MG63 (cell line): Measurements from ENCODE around the gene LPP. TPM values are rescaled to one million over a fixed set of nuclear protein-coding genes. Genes with fewer than 3 reads are reported as not detected.

ENCODE experiments used
- DNase-seq: peaks from one replicate; pipeline ENCODE4 v3.0.0-alpha.2; 2020
- H3K27me3 ChIP-seq: fragments of 250-450 bp; sonication (Bioruptor Pico); 2 replicates; pipeline ENCODE4 v1.5.1; 2020; ENCODE audit warnings: mild to moderate bottlenecking, moderate library complexity
- H3K36me3 ChIP-seq: fragments of 250-450 bp; sonication (Bioruptor Pico); 2 replicates; pipeline ENCODE4 v1.5.1; 2020; ENCODE audit warnings: mild to moderate bottlenecking, moderate library complexity
- H3K4me3 ChIP-seq: fragments of 250-450 bp; sonication (Bioruptor Pico); 2 replicates; pipeline ENCODE4 v1.5.1; 2020; ENCODE audit warnings: mild to moderate bottlenecking, moderate library complexity
- H3K9me3 ChIP-seq: fragments of 250-450 bp; sonication (Bioruptor Pico); 2 replicates; pipeline ENCODE4 v1.5.1; 2020; ENCODE audit warnings: mild to moderate bottlenecking, moderate library complexity
- total RNA-seq: library from RNA; depleted of rRNA; stranded (reverse); fragments of >200 nt; shearing (Covaris generic); gene quantifications from 2 replicates; pipeline ENCODE4 v1.2.3, GENCODE V29; 2014; ENCODE audit warnings: low replicate concordance

Gene LPP
- total RNA-seq, 1 experiment from 2014 or later: 7.9 TPM

DNA sequence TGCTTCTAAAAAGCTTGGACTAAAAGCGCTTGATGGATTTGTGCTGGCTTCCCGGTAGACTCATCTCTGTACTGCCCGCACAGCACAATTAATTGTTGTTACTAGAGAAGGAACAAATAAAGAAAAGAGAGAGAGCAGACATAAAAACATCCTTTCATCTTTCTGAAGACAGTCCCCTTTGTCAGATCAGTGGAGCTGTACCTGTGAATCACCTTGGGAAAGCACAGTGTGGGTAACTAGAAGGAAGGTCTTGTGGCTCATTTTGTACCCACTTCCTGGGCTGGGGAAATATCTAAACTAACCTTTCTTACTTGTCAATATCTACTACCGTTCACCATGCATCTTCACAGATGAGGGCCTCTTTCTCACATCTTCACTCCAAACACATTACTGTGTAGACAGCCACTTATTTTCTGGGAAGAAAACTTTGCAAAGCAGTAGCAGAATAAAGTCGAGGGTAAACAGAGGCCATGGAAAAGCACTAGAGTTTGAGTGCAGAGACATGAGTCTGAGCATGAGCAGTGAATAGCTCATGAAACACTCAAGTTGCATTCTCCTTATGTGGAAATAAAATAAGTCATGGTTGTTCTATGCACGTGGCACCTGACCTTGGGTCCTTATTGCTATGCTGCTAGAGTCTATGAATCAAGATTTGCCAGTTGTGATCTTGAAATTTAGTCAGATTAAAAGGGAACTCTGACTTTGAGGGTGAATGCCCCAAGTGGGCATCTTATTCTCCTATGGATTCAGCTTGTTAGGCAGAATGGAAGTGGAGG lies 169.3 kb downstream of the LPP start:
- no peaks in the 10 kb centered on the region for H3K9me3 ChIP-seq
- H3K36me3 ChIP-seq: no peaks in the 10 kb centered on the region; the same call in 1 of the 2 replicates
- H3K27me3 ChIP-seq: no peaks in the 10 kb centered on the region
- DNase-seq: no peak
- no peak overlapping the region for H3K4me3 ChIP-seq

DNA sequence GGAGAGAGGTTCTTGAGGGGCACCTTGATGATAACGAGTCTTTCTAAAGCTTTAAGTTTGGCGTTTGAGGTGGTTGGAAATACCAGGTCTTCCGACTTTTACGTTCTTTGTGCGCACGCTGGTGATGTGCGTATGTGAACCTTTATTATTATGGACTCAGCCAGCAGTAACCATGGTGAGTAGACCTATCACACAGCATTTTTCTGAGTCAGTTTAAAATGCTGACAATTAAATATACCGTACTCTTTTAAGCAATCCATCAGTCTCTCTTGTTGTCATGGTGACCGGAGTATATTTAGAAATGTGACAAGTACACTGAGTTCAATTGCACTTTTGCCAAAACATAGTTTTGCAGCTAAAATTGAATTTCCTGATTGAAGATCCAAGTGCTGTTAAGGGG lies 172.2 kb downstream of the LPP start:
- DNase-seq: no peak
- Histone ChIP-seq H3K4me3 (no peak overlapping the region), H3K9me3 (no peaks in the 10 kb centered on the region), H3K27me3 (no peaks in the 10 kb centered on the region), H3K36me3 (no peaks in the 10 kb centered on the region; the same call in 1 of the 2 replicates)

DNA sequence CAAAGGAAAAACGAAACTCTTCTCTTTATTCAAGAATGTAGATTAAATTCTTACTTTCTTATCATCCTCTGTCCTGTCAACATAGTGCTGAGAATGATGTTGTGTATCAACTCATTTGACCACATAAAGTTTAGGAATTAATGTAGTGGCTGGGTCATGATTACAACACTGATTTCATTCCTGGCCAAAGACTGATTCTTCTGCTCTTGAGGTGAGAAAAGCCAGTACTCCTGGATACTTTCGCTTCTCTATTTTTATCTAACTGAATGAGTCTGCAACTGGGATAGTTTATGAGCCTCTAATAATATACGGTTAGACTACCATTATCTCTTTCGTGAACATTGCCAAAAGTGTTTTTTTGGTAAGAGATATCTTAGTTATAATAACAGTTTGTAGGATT lies 173.0 kb downstream of the LPP start:
- Histone ChIP-seq H3K36me3 (no peaks in the 10 kb centered on the region; the same call in 1 of the 2 replicates), H3K4me3 (no peak overlapping the region), H3K27me3 (no peaks in the 10 kb centered on the region), H3K9me3 (no peaks in the 10 kb centered on the region)
- DNase-seq: no peak

DNA sequence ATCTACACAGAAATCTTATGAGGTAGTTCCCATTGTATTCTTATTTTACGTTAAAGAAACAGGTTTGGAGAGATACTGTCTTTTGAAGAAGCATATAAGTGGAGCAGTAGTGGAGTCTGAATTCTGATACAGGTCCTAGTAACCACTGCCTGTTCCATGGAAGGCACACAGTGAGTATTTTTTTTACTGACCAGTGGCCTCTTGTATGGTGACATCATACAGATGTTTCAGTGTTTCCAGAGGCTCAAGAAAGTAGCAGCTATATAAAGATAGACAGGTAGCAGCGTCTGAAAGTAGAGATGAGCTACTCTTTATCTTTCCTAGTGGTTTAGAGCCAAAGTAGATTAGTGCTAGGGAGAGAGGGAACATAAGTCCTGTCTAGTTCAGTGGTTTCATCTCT lies 173.5 kb downstream of the LPP start:
- no peaks in the 10 kb centered on the region for H3K9me3 ChIP-seq
- no peaks in the 10 kb centered on the region for H3K27me3 ChIP-seq
- H3K4me3 ChIP-seq: no peak overlapping the region
- H3K36me3 ChIP-seq: no peaks in the 10 kb centered on the region; the same call in 1 of the 2 replicates
- no peak for DNase-seq

DNA sequence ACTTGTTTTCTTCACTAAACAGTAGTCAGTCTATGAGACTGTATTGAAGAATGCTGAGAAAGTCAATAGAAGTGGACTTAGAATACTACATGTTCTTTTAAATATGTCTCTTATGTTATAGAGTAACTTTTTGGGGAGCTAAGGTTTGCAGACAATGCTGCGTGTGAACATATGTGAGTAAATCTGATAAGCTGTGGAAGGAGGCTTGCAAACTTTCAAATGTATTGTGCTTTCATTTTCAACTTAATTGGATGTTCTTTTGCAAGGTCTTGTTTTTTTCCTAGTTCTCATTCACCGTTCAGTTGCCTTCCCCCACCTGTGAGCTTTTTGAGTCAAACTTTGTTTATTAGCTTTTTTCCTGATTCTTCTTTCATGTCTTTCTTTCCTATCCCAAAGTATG lies 176.2 kb downstream of the LPP start:
- H3K36me3 ChIP-seq: no peaks in the 10 kb centered on the region; the same call in 1 of the 2 replicates
- no peaks in the 10 kb centered on the region for H3K9me3 ChIP-seq
- H3K27me3 ChIP-seq: no peaks in the 10 kb centered on the region
- no peak overlapping the region for H3K4me3 ChIP-seq
- no peak for DNase-seq

DNA sequence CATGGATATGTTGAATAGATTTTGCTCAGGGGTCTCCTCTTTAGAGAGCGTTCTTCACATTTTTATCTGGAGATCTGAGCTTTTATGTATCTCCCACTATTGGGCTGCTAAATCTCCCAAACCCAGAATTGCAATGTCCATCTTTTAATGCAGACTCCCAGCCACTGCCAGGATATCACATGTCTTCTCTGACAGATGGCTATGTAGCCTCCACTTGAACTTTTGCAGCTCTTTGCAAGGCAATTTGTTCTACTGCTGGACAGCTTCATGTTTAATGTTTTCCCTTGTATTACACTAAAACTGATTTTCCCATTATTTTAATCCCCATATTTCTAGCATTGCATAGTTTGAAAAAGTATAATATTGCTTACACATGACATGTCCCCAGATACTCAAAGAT lies 177.2 kb downstream of the LPP start:
- no peaks in the 10 kb centered on the region for H3K9me3 ChIP-seq
- H3K36me3 ChIP-seq: no peaks in the 10 kb centered on the region; the same call in 1 of the 2 replicates
- H3K27me3 ChIP-seq: no peaks in the 10 kb centered on the region
- H3K4me3 ChIP-seq: no peak overlapping the region
- no peak for DNase-seq

DNA sequence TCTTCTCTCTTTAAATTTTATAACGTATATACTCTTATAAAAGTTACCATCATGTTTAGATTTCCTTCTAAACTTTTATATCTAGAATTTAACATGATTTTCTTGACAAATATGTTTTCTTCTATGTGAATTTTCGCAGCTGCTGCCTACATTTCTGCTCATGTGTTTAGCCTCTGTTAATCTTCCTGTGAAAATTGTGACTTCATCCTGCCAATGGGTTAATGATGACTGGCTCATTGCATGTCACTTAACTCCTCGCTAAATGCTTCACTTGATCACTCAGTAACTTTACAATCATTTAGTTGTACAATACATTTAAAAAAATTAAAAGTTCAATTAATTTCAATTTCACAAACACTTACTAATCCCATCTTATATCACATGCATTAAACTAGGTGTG lies 178.1 kb downstream of the LPP start:
- no peaks in the 10 kb centered on the region for H3K9me3 ChIP-seq
- no peaks in the 10 kb centered on the region; the same call in 1 of the 2 replicates for H3K36me3 ChIP-seq
- no peak overlapping the region for H3K4me3 ChIP-seq
- no peaks in the 10 kb centered on the region for H3K27me3 ChIP-seq
- no peak for DNase-seq

DNA sequence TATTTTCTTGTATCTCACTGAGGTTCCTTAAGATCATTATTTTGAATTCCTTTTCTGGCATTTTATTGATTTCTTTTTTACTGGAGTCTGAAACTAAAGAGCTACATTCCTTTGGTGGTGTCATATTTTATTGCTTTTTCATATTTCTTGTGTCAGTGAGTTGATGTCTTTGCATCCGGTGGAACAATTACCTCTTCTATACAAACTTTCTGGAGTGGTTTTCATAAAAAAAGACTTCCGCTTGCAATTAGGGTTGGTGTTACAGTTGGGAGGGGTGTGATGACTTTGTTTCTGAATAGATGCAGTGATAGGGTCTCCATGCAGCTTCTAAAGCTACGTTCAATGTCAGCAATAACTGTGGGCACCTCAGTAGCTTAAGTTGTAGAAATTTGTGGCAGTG lies 181.7 kb downstream of the LPP start:
- no peaks in the 10 kb centered on the region for H3K27me3 ChIP-seq
- H3K4me3 ChIP-seq: no peak overlapping the region
- no peaks in the 10 kb centered on the region for H3K36me3 ChIP-seq
- no peaks in the 10 kb centered on the region for H3K9me3 ChIP-seq
- DNase-seq: no peak

DNA sequence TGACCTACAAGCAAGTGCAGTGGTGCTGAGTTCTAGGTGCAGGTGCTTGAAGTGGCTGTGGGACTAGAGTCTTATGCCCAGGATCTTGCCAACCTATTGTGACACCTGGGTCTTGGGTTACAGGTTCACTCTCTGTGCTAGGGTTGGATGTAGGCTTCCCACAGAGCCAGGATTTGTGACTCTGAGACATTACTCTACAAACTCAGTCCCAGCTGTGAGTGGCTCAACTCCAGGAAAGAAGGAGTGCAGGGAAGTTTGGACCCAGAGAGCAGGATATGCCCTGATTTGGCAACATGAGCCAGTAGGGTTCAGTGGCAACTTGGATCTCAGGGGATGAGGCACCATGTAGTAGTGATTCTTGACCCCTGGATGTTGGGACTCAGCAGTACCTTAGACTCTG lies 182.2 kb downstream of the LPP start:
- Histone ChIP-seq H3K27me3 (no peaks in the 10 kb centered on the region), H3K9me3 (no peaks in the 10 kb centered on the region), H3K36me3 (no peaks in the 10 kb centered on the region), H3K4me3 (no peak overlapping the region)
- DNase-seq: no peak

DNA sequence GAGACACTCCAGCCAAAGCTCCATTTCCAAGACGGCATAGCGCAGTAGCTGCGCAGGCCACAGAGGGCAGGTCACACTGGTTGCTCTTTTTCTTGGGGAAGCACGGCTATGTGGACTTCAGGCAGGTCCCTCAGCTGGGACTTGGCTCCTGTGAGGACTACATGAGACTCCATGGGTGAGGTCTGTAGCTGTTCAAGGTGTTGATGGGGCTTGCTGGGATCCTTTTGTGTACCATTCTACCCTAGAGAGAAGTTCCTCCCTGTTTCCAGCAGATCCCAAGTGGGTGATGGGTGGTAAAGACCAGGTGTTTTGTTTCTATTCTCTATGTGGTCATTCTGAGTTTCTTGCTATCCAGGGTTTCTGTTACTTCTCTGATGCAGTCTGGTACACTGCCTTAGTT lies 183.3 kb downstream of the LPP start:
- Histone ChIP-seq H3K36me3 (no peaks in the 10 kb centered on the region), H3K4me3 (no peak overlapping the region), H3K27me3 (no peaks in the 10 kb centered on the region), H3K9me3 (no peaks in the 10 kb centered on the region)
- DNase-seq: no peak

DNA sequence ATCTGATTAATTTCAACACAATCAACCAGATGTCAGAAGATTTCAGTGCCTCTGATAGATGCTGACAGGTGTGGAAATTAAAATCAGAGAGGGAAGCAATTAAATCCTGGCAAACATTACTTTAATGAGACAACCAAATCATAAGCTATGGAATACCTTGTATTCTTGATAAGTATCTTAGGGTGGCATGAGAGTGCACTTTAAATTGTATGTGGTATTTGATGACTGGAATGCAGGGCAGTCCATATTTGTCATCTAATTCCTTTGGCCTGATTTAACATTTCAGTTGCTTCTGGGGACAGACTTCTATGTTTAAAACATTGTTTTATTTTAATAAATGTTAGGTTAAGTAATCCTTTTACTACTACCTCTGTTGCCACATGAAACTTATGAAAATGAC lies 184.1 kb downstream of the LPP start:
- no peak for DNase-seq
- Histone ChIP-seq H3K9me3 (no peaks in the 10 kb centered on the region), H3K36me3 (no peaks in the 10 kb centered on the region), H3K27me3 (no peaks in the 10 kb centered on the region), H3K4me3 (no peak overlapping the region)

DNA sequence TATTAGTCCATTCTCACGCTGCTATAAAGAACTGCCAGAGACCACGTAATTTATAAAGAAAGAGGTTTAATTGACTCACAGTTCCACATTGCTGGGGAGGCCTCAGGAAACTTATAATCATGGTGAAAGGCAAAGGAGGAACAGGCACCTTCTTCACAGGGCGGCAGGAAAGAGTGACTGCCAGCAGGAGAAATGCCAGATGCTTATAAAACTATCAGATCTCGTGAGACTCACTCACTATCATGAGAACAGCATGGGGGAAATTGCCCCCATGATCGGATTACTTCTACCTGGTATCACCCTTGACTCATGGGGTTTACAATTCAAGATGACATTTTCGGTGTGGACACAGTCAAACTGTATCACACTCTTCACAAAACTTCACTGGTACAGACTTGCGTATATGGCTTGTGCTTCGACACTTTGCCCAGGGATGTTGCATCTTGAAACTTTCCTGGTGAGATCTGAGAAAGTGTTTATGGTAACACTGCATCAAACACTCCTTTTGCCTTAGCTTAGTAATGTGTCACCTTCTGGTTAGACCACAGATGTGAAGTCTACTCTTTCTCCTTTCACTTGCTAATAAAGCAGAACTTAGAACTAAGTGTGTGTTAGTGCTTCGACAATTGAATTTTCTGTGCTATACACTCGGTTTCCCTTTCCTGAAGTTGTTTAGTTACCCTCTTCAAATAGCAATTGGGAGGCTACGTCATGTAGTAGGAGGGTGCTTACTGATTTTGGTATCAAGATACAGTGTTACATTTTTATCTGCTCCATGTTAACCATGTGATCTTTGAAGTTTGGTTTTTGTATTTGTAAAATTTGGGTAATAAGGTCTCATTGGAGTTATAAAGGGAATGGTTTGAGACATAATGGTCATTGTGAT lies 185.7 kb downstream of the LPP start:
- no peak for DNase-seq
- Histone ChIP-seq H3K27me3 (no peaks in the 10 kb centered on the region), H3K9me3 (no peaks in the 10 kb centered on the region), H3K4me3 (no peak overlapping the region), H3K36me3 (no peaks in the 10 kb centered on the region)

DNA sequence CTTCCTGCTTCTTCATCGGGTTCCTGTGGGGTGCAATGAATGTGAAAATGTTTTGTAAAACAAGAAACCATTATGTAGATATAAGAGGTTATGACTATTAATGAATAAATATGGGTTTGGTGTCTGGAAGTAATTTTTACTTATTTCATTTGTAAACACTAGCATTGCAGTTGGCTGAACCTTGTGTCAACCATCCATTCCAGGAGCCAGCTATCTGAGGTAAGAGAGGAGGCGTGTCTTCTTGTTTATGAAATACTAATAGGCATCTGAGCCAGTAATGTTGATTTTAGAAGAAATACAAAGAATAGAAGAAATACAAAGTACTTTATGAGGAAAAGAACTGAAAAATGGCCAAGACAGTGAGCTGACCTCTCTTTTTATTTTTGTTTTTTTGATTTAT lies 187.5 kb downstream of the LPP start:
- no peaks in the 10 kb centered on the region for H3K36me3 ChIP-seq
- no peak for DNase-seq
- no peaks in the 10 kb centered on the region for H3K27me3 ChIP-seq
- H3K9me3 ChIP-seq: no peaks in the 10 kb centered on the region
- no peak overlapping the region for H3K4me3 ChIP-seq

DNA sequence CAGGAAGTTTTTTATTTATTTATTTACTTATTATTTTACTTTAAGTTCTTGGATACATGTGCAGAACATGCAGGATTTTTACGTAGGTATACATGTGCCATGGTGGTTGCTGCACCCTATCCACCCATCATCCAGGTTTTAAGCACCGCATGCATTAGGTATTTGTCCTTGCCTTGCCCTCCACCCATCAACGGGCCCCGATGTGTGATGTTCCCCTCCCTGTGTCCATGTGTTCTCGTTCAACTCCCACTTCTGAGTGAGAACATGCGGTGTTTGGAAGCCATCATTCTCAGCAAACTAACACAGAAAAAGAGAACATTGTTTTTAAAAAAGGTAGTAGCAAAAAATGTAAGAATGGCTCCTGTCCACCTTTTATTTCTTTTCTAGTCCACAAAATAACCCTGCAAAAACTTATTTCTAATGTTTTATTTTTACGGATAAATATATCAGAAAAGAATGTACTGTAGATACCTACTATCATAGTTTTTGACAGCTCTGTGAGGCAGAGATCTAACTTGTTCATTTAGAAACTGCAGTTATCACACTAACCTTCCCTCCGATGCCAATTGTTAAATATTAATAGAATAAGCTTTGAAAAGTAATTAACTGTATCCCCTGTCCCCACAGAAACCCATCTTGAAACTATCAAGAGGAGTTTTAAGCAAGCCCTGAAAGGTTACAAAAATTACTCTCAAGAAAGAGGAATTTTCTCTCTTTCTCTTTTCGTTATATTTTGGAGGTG lies 189.2 kb downstream of the LPP start:
- no peaks in the 10 kb centered on the region for H3K9me3 ChIP-seq
- no peak for DNase-seq
- H3K36me3 ChIP-seq: no peaks in the 10 kb centered on the region
- H3K27me3 ChIP-seq: no peaks in the 10 kb centered on the region
- H3K4me3 ChIP-seq: no peak overlapping the region

DNA sequence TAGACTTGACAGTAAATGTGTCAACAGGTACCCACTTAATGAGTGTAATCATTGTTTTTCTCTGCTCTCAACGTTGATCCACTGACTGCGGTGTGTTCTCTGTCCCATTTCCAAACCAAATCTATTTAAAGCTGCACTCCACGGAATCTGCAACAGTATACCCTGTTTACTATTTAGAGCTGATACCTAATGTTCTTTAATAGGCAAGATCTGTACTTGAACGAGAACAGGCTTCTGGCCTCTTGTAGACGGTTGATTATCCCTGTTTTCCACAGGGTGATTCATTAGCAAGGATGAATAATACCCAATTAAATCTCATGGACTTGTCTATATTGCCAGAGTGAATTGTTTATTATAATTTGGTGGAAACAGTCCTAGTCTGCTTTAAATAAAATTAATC lies 189.9 kb downstream of the LPP start:
- DNase-seq: no peak
- Histone ChIP-seq H3K27me3 (no peaks in the 10 kb centered on the region), H3K9me3 (no peaks in the 10 kb centered on the region), H3K36me3 (no peaks in the 10 kb centered on the region), H3K4me3 (no peak overlapping the region)

DNA sequence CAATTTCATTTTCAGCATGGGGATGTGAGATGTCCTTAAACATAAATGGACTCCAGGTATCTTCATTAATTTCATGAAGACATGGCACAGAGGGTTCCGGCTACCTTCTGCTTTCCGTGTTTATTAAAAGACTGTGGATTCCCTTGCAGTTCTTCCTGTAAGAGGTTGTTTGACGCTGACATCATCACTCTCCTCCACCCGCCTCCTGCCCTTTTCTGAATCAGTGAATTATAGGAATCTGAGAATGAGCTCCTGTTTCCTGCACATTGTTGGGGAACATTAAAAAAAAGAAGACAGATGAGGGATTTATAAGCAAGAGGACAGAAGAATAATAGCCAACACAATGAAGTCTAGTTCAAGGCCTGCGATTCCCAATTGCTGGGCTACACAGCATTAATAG lies 191.3 kb downstream of the LPP start:
- Histone ChIP-seq H3K4me3 (no peak overlapping the region), H3K27me3 (no peaks in the 10 kb centered on the region), H3K36me3 (no peaks in the 10 kb centered on the region), H3K9me3 (no peaks in the 10 kb centered on the region)
- DNase-seq: no peak
